ENCODE results near the gene P3H4.

P3H4 gene

DNA sequence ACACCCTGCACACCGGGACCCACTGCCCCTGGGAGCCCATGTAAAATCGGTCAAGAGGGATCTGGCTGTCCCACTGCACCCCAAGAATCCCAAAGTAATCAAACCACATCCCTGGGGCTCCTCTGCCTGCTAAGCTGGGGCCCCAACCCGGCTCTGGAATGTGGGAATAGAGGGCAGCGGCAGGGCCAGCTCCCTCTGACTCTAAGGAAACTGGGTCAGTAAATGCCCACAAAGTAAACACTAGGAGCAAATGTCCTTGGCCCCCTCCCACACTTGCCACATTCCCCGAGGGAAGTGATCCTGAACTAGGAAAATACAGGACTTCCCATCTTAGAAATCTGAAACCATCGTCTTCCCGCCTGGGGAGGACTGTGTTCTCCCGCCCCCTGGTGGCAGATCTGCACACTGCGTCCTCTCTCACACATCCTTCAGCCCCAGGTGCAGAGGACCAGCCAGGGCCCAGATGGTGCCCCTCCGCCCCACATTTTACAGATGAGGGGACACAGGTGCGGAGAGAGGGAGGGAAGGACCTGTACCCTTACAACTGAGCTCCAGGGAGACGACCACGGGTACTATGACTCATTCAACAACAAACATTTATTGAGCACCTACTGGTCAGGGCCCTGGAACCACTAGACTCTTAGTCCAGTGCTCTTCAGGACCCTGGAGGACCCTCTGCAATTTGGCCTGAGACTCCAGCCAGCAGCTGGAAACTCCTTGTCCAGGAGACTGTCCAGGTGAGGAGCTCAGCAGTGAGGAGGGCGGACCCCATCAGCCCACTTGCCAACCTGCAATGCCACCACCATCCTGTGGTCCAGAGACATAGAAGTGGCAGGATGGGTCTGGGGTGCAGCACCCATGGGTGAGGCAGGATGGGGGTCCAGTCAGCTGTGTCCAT is 10.1 kb downstream of the P3H4 start:
- Histone ChIP-seq H3K27ac (ENCODE audit: low read depth, low read length, severe bottlenecking) (peak overlapping the region; percentile 59), H3K9me3 (ENCODE audit: control insufficient read depth, low read length) (no peaks in the 10 kb centered on the region), H3K36me3 (ENCODE audit: control insufficient read depth, insufficient read depth, low read length) (peaks cover 21% of the 10 kb centered on the region), H3K4me1 (ENCODE audit: control insufficient read depth, insufficient read depth, low read length, poor library complexity, severe bottlenecking) (peaks cover 11% of the 10 kb centered on the region), H3K4me3 (ENCODE audit: extremely low read depth, insufficient read depth, low read length, poor library complexity, severe bottlenecking) (no peak overlapping the region)
- WGBS, 2 experiments (ENCODE audit: insufficient coverage in 2 of 2), result 24% methylated on average over 8 to 10 of the region's 14 CpGs

DNA sequence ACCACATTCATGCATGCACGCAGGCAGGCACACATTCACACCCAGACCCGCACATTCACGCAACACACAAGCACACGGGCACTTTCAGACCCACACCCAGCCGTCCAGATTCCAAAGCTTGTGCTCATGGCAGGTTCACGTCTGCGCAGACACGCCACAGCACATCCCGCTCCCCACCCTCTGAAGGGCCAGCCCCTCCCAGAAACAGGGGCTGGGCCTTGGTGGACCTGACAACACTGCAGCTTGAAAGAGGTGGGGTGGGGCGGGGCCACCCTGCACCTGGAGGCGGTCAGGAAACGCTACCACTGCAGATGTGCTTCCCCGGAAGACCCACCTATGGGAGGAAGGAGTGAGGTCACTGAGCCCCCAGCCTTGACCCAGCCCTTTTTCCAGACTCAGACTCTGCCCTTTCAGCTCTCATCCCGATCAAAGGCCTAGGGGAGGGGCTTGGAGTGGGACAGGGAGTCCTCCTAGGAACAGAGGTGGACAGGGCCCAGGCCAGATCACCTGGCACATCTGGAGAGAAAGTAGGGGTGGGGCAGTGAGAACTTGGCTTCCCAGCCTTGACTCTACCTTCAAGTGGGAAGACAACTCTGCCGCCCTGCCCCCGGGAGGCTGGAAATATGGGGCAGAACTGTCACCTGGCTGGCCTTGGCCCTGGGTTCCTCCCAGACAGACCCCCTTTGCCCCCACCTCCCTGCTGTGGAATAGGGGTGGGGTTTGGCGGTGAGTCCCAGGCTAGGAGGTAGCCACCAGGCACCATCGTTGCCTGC is 11.0 kb downstream of the P3H4 start:
- peak overlapping the region; percentile 59 for H3K27ac ChIP-seq (ENCODE audit: low read depth, low read length, severe bottlenecking)
- peaks cover 11% of the 10 kb centered on the region for H3K4me1 ChIP-seq (ENCODE audit: control insufficient read depth, insufficient read depth, low read length, poor library complexity, severe bottlenecking)
- no peaks in the 10 kb centered on the region for H3K9me3 ChIP-seq (ENCODE audit: control insufficient read depth, low read length)
- H3K4me3 ChIP-seq (ENCODE audit: extremely low read depth, insufficient read depth, low read length, poor library complexity, severe bottlenecking), result no peak overlapping the region
- peaks cover 14% of the 10 kb centered on the region for H3K36me3 ChIP-seq (ENCODE audit: control insufficient read depth, insufficient read depth, low read length)
- 46 to 51% methylated on average over 5 to 15 of the region's 18 CpGs for WGBS, 2 experiments (ENCODE audit: insufficient coverage in 2 of 2)

DNA sequence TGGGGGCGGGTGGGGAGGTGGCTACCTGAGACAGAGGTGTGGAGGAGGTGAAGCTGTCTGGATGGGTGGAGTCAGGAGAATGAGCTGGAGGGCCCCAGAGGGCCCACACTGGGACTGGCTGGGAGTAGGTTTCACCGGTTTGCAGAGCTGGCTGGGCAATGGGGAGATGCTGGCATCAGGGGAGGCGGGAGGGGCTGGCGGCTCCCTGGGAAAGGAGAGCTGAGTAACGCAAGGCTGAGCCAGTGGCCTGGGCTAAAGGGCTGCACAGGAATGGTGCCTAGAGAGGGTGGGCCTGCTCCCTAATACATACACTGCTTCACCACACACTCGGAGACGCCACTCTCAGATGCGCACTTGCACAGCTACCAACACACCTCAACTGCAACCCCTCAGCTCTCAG is 12.4 kb downstream of the P3H4 start:
- Histone ChIP-seq H3K4me1 (ENCODE audit: control insufficient read depth, insufficient read depth, low read length, poor library complexity, severe bottlenecking) (peaks cover 21% of the 10 kb centered on the region), H3K9me3 (ENCODE audit: control insufficient read depth, low read length) (no peaks in the 10 kb centered on the region), H3K27ac (ENCODE audit: low read depth, low read length, severe bottlenecking) (no peak overlapping the region), H3K36me3 (ENCODE audit: control insufficient read depth, insufficient read depth, low read length) (peaks cover 7% of the 10 kb centered on the region), H3K4me3 (ENCODE audit: extremely low read depth, insufficient read depth, low read length, poor library complexity, severe bottlenecking) (no peak overlapping the region)
- WGBS, 2 experiments (ENCODE audit: insufficient coverage in 2 of 2), result 91 to 94% methylated on average over 4 to 7 of the region's 8 CpGs

DNA sequence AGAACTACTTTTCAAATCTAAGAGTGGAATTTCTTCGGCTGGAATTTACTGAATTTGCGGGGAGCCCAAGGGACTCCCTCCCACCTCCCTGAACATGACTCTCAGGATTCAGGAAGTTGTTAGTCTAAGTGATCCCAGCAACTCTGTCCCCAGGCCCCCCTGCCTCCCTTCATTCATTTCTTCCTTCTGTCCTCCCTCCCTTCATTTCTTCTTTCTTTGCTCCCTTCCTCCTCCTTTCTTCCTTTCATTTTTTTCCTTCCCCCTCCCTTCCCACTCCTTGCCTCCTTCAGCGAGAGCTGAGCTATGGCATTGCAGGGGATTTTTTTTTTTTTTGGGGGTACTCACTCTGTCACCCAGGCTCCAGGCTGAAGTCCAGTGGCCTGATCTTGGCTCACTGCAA is 14.4 kb downstream of the P3H4 start:
- 94 to 100% methylated on average over 2 of the region's 3 CpGs for WGBS, 2 experiments (ENCODE audit: insufficient coverage in 2 of 2)
- H3K36me3 ChIP-seq (ENCODE audit: control insufficient read depth, insufficient read depth, low read length), result peaks cover under 1% of the 10 kb centered on the region
- H3K9me3 ChIP-seq (ENCODE audit: control insufficient read depth, low read length), result no peaks in the 10 kb centered on the region
- H3K27ac ChIP-seq (ENCODE audit: low read depth, low read length, severe bottlenecking), result no peak overlapping the region
- H3K4me1 ChIP-seq (ENCODE audit: control insufficient read depth, insufficient read depth, low read length, poor library complexity, severe bottlenecking), result peaks cover 34% of the 10 kb centered on the region
- H3K4me3 ChIP-seq (ENCODE audit: extremely low read depth, insufficient read depth, low read length, poor library complexity, severe bottlenecking), result no peak overlapping the region

DNA sequence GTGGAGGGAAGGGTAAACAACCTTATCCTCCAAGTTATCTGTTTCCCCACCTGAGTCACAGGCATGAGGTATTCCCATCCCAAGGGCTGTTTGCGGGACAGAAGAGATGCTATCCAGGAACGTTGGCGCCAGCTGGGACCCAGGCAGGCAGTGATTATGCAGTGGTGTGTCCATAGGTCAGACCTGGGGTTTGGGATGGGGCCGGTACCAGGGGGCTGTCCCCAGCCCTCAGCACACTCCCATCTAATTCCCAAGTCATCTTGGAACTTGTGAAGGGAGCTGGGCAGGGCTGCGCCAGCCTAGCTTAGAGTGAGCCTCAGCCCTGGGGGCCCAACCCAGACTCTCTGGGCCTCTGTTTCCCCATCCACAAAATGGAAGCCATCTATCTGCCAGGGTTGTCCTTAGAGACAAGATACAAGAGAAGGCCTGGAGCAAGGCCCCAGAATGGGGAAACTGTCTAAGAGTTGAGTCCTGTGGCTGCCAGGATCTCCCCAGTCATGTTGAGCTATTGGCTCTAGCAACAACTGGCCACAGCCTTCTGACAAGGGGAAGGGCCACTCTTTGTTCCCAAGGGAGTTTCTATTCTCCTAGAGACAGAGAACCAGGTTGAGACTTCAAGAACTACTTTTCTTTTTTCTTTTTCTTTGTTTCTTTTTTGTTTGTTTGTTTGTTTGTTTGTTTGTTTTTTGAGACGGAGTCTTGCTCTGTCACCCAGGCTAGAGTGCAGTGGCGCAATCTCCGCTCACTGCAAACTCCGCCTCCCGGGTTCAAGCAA is 15.4 kb downstream of the P3H4 start:
- H3K36me3 ChIP-seq (ENCODE audit: control insufficient read depth, insufficient read depth, low read length), result no peaks in the 10 kb centered on the region
- 94 to 96% methylated on average over 7 to 8 of the region's 10 CpGs for WGBS, 2 experiments (ENCODE audit: insufficient coverage in 2 of 2)
- H3K27ac ChIP-seq (ENCODE audit: low read depth, low read length, severe bottlenecking), result no peak overlapping the region
- no peaks in the 10 kb centered on the region for H3K9me3 ChIP-seq (ENCODE audit: control insufficient read depth, low read length)
- no peak overlapping the region for H3K4me3 ChIP-seq (ENCODE audit: extremely low read depth, insufficient read depth, low read length, poor library complexity, severe bottlenecking)
- peaks cover 38% of the 10 kb centered on the region for H3K4me1 ChIP-seq (ENCODE audit: control insufficient read depth, insufficient read depth, low read length, poor library complexity, severe bottlenecking)

DNA sequence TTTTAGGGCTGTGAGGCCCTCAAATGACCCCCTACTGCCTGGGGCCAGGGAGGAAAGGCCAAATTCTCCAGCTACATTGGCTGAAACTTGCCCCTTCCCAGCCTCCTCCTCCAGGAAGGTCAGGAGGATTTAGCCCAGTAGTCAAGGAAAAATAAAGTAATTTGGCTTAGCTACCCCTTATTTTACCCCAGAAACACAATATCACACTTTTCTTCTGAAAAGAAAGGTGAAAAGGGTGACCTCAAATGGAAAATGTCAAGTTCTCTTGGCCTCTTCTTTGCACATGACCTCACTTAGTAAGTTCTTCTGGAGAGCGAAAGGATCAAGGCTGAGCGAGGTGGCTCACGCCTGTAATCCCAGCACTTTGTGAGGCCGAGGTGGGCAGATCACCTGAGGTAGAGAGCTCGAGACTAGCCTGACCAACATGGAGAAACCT is 17.2 kb downstream of the P3H4 start:
- peak overlapping the region; percentile 98 for H3K27ac ChIP-seq (ENCODE audit: low read depth, low read length, severe bottlenecking)

DNA sequence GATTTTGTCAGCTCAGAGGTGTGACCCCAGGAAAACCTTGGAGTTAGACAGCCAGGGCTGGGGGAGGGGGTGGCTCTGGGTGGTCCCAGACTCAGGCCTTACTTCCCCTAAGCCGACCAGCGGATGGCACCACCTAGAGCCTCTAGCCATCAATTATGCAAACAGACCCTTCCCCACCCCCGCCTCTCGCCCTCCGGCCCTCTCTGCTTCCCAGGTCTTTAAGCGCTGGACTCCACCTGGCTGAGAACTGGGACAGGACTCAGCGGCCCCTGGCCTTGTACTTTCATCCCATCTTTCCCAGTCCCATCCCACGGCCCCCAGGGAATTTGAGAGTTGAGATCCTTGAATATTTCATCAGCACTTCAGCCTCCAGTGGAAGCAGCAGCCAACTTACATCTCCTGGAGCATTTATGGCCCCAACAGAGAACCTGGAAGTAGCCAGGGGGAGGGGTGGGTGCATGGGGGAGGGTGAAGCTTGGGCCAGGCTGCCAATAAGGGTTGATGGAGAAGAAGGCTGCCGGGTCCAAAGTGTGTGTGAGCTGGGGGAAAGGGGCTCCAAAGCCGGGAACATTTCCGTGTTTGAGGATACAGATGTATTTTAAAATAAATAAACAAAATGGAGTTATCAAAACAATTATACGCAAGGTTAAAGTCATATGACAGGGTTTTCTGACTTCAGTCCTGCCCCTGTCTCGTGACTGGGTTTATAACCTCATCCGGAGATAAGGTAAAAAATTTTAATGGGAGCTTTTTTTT is 17.8 kb downstream of the P3H4 start:
- H3K4me3 ChIP-seq (ENCODE audit: extremely low read depth, insufficient read depth, low read length, poor library complexity, severe bottlenecking), result peak overlapping the region; percentile 21

More for the DNA sequence above, 17.2 kb downstream of the P3H4 start:
- H3K9me3 ChIP-seq (ENCODE audit: control insufficient read depth, low read length), result no peaks in the 10 kb centered on the region
- no peaks in the 10 kb centered on the region for H3K36me3 ChIP-seq (ENCODE audit: control insufficient read depth, insufficient read depth, low read length)
- 85 to 92% methylated on average over 5 of the region's 5 CpGs for WGBS, 2 experiments (ENCODE audit: insufficient coverage in 2 of 2)
- H3K4me1 ChIP-seq (ENCODE audit: control insufficient read depth, insufficient read depth, low read length, poor library complexity, severe bottlenecking), result peaks cover 29% of the 10 kb centered on the region
- no peak overlapping the region for H3K4me3 ChIP-seq (ENCODE audit: extremely low read depth, insufficient read depth, low read length, poor library complexity, severe bottlenecking)

DNA sequence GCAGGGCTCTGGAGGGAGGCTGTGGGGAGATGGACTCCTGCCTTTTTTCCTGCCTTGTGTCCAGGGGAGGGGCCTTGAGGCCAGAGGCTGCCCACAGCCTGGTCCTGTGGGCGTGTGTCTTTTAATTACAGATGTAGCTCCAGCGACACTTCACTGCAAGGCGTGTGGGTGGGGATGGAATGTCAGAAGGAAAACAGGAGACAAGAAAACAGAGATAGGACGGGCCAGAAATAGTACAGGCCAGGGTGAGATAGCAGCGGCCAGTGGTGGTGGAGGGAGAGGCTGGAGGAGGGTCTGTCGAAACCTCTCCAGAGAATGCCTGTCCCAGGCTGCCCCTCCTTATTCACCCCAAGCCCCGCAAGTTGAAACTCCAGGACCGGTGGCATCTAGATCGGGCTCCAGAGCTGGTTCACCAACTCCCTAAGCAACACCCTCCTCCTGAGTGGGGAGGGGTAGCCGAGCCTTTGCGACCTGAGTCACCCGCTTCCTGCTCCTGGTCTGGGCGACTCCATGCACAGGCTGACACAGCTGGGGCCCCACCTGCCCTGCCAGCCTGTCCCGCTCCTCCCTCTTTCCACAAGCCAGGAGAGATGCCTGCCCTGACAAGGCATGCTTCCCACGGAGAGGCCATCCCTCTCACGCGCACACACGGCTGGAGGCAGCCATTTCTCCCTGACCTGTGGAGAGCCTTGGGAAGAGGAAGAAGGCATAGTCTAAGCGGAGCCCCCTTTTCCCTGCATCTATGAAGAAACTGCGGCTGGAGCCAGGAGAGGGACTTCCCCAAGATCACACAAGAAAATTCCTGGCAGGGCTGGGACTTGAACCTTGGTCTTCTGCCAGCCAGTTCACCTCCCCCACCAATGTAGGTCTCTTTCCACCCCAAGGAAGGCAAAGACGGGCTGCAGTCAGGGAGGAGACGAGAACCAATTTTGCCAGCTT is 18.6 kb downstream of the P3H4 start:
- H3K9me3 ChIP-seq (ENCODE audit: control insufficient read depth, low read length), result no peaks in the 10 kb centered on the region
- H3K4me1 ChIP-seq (ENCODE audit: control insufficient read depth, insufficient read depth, low read length, poor library complexity, severe bottlenecking), result peaks cover 29% of the 10 kb centered on the region
- peak overlapping the region; percentile 98 for H3K27ac ChIP-seq (ENCODE audit: low read depth, low read length, severe bottlenecking)
- peak overlapping the region; percentile 21 for H3K4me3 ChIP-seq (ENCODE audit: extremely low read depth, insufficient read depth, low read length, poor library complexity, severe bottlenecking)
- no peaks in the 10 kb centered on the region for H3K36me3 ChIP-seq (ENCODE audit: control insufficient read depth, insufficient read depth, low read length)
- 9 to 11% methylated on average over 10 to 13 of the region's 22 CpGs for WGBS, 2 experiments (ENCODE audit: insufficient coverage in 2 of 2)

More for the DNA sequence above, 17.8 kb downstream of the P3H4 start:
- Histone ChIP-seq H3K9me3 (ENCODE audit: control insufficient read depth, low read length) (no peaks in the 10 kb centered on the region), H3K36me3 (ENCODE audit: control insufficient read depth, insufficient read depth, low read length) (no peaks in the 10 kb centered on the region), H3K27ac (ENCODE audit: low read depth, low read length, severe bottlenecking) (peak overlapping the region; percentile 98), H3K4me1 (ENCODE audit: control insufficient read depth, insufficient read depth, low read length, poor library complexity, severe bottlenecking) (peaks cover 29% of the 10 kb centered on the region)
- WGBS, 2 experiments (ENCODE audit: insufficient coverage in 2 of 2), result 0 to 8% methylated on average over 4 to 7 of the region's 14 CpGs

DNA sequence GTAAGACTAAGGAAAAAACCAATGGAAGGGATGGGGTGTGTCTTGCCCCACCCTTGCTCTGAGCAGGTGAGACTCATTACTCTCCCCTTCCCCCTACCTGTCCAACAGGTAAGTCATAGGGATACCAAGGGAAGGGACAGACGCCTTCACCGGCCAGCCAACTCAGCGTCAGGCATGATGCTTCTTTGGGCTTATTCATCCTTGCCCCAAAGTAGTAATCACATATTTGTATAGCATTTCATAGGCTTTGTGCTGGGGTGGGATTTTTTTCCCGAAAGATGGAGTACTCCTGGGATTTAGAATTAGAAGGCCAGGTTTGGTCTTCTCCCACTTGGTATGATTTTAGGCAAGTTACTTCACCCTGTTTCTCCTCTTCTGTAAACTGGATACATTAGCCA is 24.7 kb downstream of the P3H4 start:
- 0 to 8% methylated on average over 1 to 2 of the region's 4 CpGs for WGBS, 2 experiments (ENCODE audit: insufficient coverage in 2 of 2)
- Histone ChIP-seq H3K27ac (ENCODE audit: low read depth, low read length, severe bottlenecking) (no peak overlapping the region), H3K9me3 (ENCODE audit: control insufficient read depth, low read length) (no peaks in the 10 kb centered on the region), H3K36me3 (ENCODE audit: control insufficient read depth, insufficient read depth, low read length) (peaks cover 14% of the 10 kb centered on the region), H3K4me1 (ENCODE audit: control insufficient read depth, insufficient read depth, low read length, poor library complexity, severe bottlenecking) (peaks cover 21% of the 10 kb centered on the region), H3K4me3 (ENCODE audit: extremely low read depth, insufficient read depth, low read length, poor library complexity, severe bottlenecking) (no peak overlapping the region)
